AG04450 (cell line): ENCODE measurements around the gene SUN5. TPM values are rescaled to one million over a fixed set of nuclear protein-coding genes. Genes with fewer than 3 reads are reported as not detected.

Experiments
- CTCF ChIA-PET: fragments of 300-600, 350-600 bp; formaldehyde crosslinking; extraction: SDS; loops from one replicate; lab custom pipeline; 2022; ENCODE audit warnings: antibody characterized with exemption, inconsistent platforms; lab: Charles Lee
- POLR2A ChIA-PET: fragments of 350-600 bp; formaldehyde crosslinking; extraction: SDS; loops from one replicate; lab custom pipeline; 2021; ENCODE audit warnings: antibody characterized with exemption, inconsistent platforms; lab: Yijun Ruan, JAX
- DNase-seq: peaks from one replicate; pipeline ENCODE4 v3.0.0-alpha.2; 2011; ENCODE audit warnings: low read depth, low spot score
- H3K27ac ChIP-seq: one replicate; pipeline ENCODE4 v1.5.1; 2012; ENCODE audit warnings: low read depth, low read length, control low read depth
- H3K27me3 ChIP-seq: one replicate; pipeline ENCODE4 v1.6.0; 2012; ENCODE audit warnings: low read length; ENCODE audit not compliant: control insufficient read depth, insufficient read depth
- H3K4me3 ChIP-seq: 2 replicates; pipeline ENCODE4 v1.5.1; 2011; ENCODE audit warnings: mild to moderate bottlenecking, low read depth, low read length, control low read depth
- H3K9me3 ChIP-seq: 2 replicates; pipeline ENCODE4 v1.5.1; 2012; ENCODE audit warnings: low read length; ENCODE audit not compliant: control insufficient read depth, insufficient read depth
- CTCF ChIP-seq: IDR thresholded peaks from 2 replicates; pipeline ENCODE4 v1.5.1; 2011; ENCODE audit warnings: low read depth, low read length, control low read depth, inconsistent platforms
- polyA plus RNA-seq: library from polyadenylated mRNA; depleted of rRNA; stranded (reverse); fragments of >200 nt; gene quantifications from 2 replicates; pipeline ENCODE4 v1.2.3, GENCODE V29; 2011

SUN5 gene
- polyA plus RNA-seq, 1 experiment: not detected

- no peak for DNase-seq
- ChIA-PET CTCF (no interaction called here), POLR2A (interaction anchor here (0.6 kb wide), 1 partner anchor 193 kb away, joined by 3 read pairs; no protein-coding TSS in a partner anchor)
- Histone ChIP-seq H3K9me3 (no peaks in the 10 kb centered on the region), H3K4me3 (no peak overlapping the region), H3K27me3 (peaks cover 4% of the 10 kb centered on the region), H3K27ac (no peak overlapping the region)
- no peak for TF ChIP-seq CTCF
Measured at GRCh38 chr20:32982617-32983458, 21.4 kb downstream of the SUN5 start.

GRCh38 chr20:32980990-32981389, 23.2 kb downstream of the SUN5 start:
- DNase-seq: no peak
- H3K27me3 ChIP-seq: peaks cover 16% of the 10 kb centered on the region
- POLR2A ChIA-PET: no interaction called here
- no peak overlapping the region for H3K27ac ChIP-seq
- H3K9me3 ChIP-seq: no peaks in the 10 kb centered on the region
- H3K4me3 ChIP-seq: no peak overlapping the region
- CTCF ChIA-PET: no interaction called here
- no peak for TF ChIP-seq CTCF

- no peaks in the 10 kb centered on the region for H3K9me3 ChIP-seq
- no peak overlapping the region for H3K4me3 ChIP-seq
- H3K27ac ChIP-seq: no peak overlapping the region
- no peak for DNase-seq
- TF ChIP-seq CTCF: no peak
- CTCF ChIA-PET: no interaction called here
- POLR2A ChIA-PET: no interaction called here
- H3K27me3 ChIP-seq: peaks cover 16% of the 10 kb centered on the region
Measured at GRCh38 chr20:32980131-32980941, 23.9 kb downstream of the SUN5 start.

GRCh38 chr20:32979201-32979998, 24.8 kb downstream of the SUN5 start:
- H3K27me3 ChIP-seq: peaks cover 16% of the 10 kb centered on the region
- no peak overlapping the region for H3K27ac ChIP-seq
- H3K4me3 ChIP-seq: no peak overlapping the region
- POLR2A ChIA-PET: no interaction called here
- CTCF ChIA-PET: no interaction called here
- no peaks in the 10 kb centered on the region for H3K9me3 ChIP-seq
- DNase-seq: no peak
- TF ChIP-seq CTCF: no peak
